ENCODE data around the gene IDH2.

Gene IDH2

GRCh38 chr15:90054618-90055097, 47.6 kb downstream of the IDH2 start:
- Histone ChIP-seq H3K27me3 (ENCODE audit: control insufficient read depth, insufficient read depth, low read length) (no peaks in the 10 kb centered on the region), H3K9ac (ENCODE audit: low read length) (no peak overlapping the region), H3K36me3 (ENCODE audit: control insufficient read depth, insufficient read depth, low read length) (no peaks in the 10 kb centered on the region), H3K4me3 (ENCODE audit: low read length) (no peak overlapping the region), H3K9me3 (ENCODE audit: control insufficient read depth, low read length) (no peaks in the 10 kb centered on the region), H3K4me1 (ENCODE audit: control insufficient read depth, insufficient read depth, low read length) (peaks cover 28% of the 10 kb centered on the region)

- no peaks in the 10 kb centered on the region for H3K27me3 ChIP-seq (ENCODE audit: control insufficient read depth, insufficient read depth, low read length)
- H3K9ac ChIP-seq (ENCODE audit: low read length) = no peak overlapping the region
- no peaks in the 10 kb centered on the region for H3K36me3 ChIP-seq (ENCODE audit: control insufficient read depth, insufficient read depth, low read length)
- H3K4me1 ChIP-seq (ENCODE audit: control insufficient read depth, insufficient read depth, low read length) = peaks cover 22% of the 10 kb centered on the region
- H3K4me3 ChIP-seq (ENCODE audit: low read length) = no peak overlapping the region
- H3K9me3 ChIP-seq (ENCODE audit: control insufficient read depth, low read length) = no peaks in the 10 kb centered on the region
Measured at GRCh38 chr15:90053685-90054466, 48.4 kb downstream of the IDH2 start.

GRCh38 chr15:90051874-90052273, 50.4 kb downstream of the IDH2 start:
- Histone ChIP-seq H3K27me3 (ENCODE audit: control insufficient read depth, insufficient read depth, low read length) (no peaks in the 10 kb centered on the region), H3K9me3 (ENCODE audit: control insufficient read depth, low read length) (no peaks in the 10 kb centered on the region), H3K4me3 (ENCODE audit: low read length) (no peak overlapping the region), H3K36me3 (ENCODE audit: control insufficient read depth, insufficient read depth, low read length) (no peaks in the 10 kb centered on the region), H3K4me1 (ENCODE audit: control insufficient read depth, insufficient read depth, low read length) (peaks cover 39% of the 10 kb centered on the region), H3K9ac (ENCODE audit: low read length) (no peak overlapping the region)

GRCh38 chr15:90049666-90050604, 52.3 kb downstream of the IDH2 start:
- Histone ChIP-seq H3K4me1 (ENCODE audit: control insufficient read depth, insufficient read depth, low read length) (peaks cover 58% of the 10 kb centered on the region), H3K9ac (ENCODE audit: low read length) (peak overlapping the region; percentile 17), H3K27me3 (ENCODE audit: control insufficient read depth, insufficient read depth, low read length) (no peaks in the 10 kb centered on the region), H3K4me3 (ENCODE audit: low read length) (no peak overlapping the region), H3K36me3 (ENCODE audit: control insufficient read depth, insufficient read depth, low read length) (no peaks in the 10 kb centered on the region), H3K9me3 (ENCODE audit: control insufficient read depth, low read length) (no peaks in the 10 kb centered on the region)

GRCh38 chr15:90049030-90049429, 53.2 kb downstream of the IDH2 start:
- H3K9me3 ChIP-seq (ENCODE audit: control insufficient read depth, low read length) = no peaks in the 10 kb centered on the region
- no peaks in the 10 kb centered on the region for H3K36me3 ChIP-seq (ENCODE audit: control insufficient read depth, insufficient read depth, low read length)
- H3K9ac ChIP-seq (ENCODE audit: low read length) = no peak overlapping the region
- H3K4me1 ChIP-seq (ENCODE audit: control insufficient read depth, insufficient read depth, low read length) = peaks cover 57% of the 10 kb centered on the region
- H3K27me3 ChIP-seq (ENCODE audit: control insufficient read depth, insufficient read depth, low read length) = no peaks in the 10 kb centered on the region
- no peak overlapping the region for H3K4me3 ChIP-seq (ENCODE audit: low read length)

GRCh38 chr15:90047956-90048575, 54.2 kb downstream of the IDH2 start:
- Histone ChIP-seq H3K9me3 (ENCODE audit: control insufficient read depth, low read length) (no peaks in the 10 kb centered on the region), H3K27me3 (ENCODE audit: control insufficient read depth, insufficient read depth, low read length) (no peaks in the 10 kb centered on the region), H3K4me3 (ENCODE audit: low read length) (no peak overlapping the region)

GRCh38 chr15:90046911-90047392, 55.3 kb downstream of the IDH2 start:
- H3K27me3 ChIP-seq (ENCODE audit: control insufficient read depth, insufficient read depth, low read length) = no peaks in the 10 kb centered on the region
- H3K9me3 ChIP-seq (ENCODE audit: control insufficient read depth, low read length) = no peaks in the 10 kb centered on the region
- H3K9ac ChIP-seq (ENCODE audit: low read length) = peak overlapping the region; percentile 16
- H3K4me3 ChIP-seq (ENCODE audit: low read length) = no peak overlapping the region
- H3K36me3 ChIP-seq (ENCODE audit: control insufficient read depth, insufficient read depth, low read length) = no peaks in the 10 kb centered on the region
- H3K4me1 ChIP-seq (ENCODE audit: control insufficient read depth, insufficient read depth, low read length) = peaks cover 55% of the 10 kb centered on the region

More at GRCh38 chr15:90047956-90048575, 54.2 kb downstream of the IDH2 start:
- no peak overlapping the region for H3K9ac ChIP-seq (ENCODE audit: low read length)
- H3K4me1 ChIP-seq (ENCODE audit: control insufficient read depth, insufficient read depth, low read length) = peaks cover 55% of the 10 kb centered on the region
- H3K36me3 ChIP-seq (ENCODE audit: control insufficient read depth, insufficient read depth, low read length) = no peaks in the 10 kb centered on the region

GRCh38 chr15:90046289-90046688, 56.0 kb downstream of the IDH2 start:
- Histone ChIP-seq H3K36me3 (ENCODE audit: control insufficient read depth, insufficient read depth, low read length) (no peaks in the 10 kb centered on the region), H3K4me1 (ENCODE audit: control insufficient read depth, insufficient read depth, low read length) (peaks cover 55% of the 10 kb centered on the region), H3K9me3 (ENCODE audit: control insufficient read depth, low read length) (no peaks in the 10 kb centered on the region), H3K9ac (ENCODE audit: low read length) (no peak overlapping the region), H3K4me3 (ENCODE audit: low read length) (no peak overlapping the region), H3K27me3 (ENCODE audit: control insufficient read depth, insufficient read depth, low read length) (no peaks in the 10 kb centered on the region)

- Histone ChIP-seq H3K27me3 (ENCODE audit: control insufficient read depth, insufficient read depth, low read length) (no peaks in the 10 kb centered on the region), H3K36me3 (ENCODE audit: control insufficient read depth, insufficient read depth, low read length) (no peaks in the 10 kb centered on the region), H3K9ac (ENCODE audit: low read length) (no peak overlapping the region), H3K9me3 (ENCODE audit: control insufficient read depth, low read length) (no peaks in the 10 kb centered on the region), H3K4me1 (ENCODE audit: control insufficient read depth, insufficient read depth, low read length) (peaks cover 62% of the 10 kb centered on the region), H3K4me3 (ENCODE audit: low read length) (no peak overlapping the region)
Measured at GRCh38 chr15:90044916-90045371, 57.3 kb downstream of the IDH2 start.

GRCh38 chr15:90044191-90044590, 58.1 kb downstream of the IDH2 start:
- no peak overlapping the region for H3K9ac ChIP-seq (ENCODE audit: low read length)
- H3K27me3 ChIP-seq (ENCODE audit: control insufficient read depth, insufficient read depth, low read length) = no peaks in the 10 kb centered on the region
- no peaks in the 10 kb centered on the region for H3K36me3 ChIP-seq (ENCODE audit: control insufficient read depth, insufficient read depth, low read length)
- no peak overlapping the region for H3K4me3 ChIP-seq (ENCODE audit: low read length)
- H3K4me1 ChIP-seq (ENCODE audit: control insufficient read depth, insufficient read depth, low read length) = peaks cover 68% of the 10 kb centered on the region
- no peaks in the 10 kb centered on the region for H3K9me3 ChIP-seq (ENCODE audit: control insufficient read depth, low read length)

- Histone ChIP-seq H3K9me3 (ENCODE audit: control insufficient read depth, low read length) (no peaks in the 10 kb centered on the region), H3K4me3 (ENCODE audit: low read length) (no peak overlapping the region), H3K9ac (ENCODE audit: low read length) (no peak overlapping the region), H3K4me1 (ENCODE audit: control insufficient read depth, insufficient read depth, low read length) (peaks cover 69% of the 10 kb centered on the region), H3K36me3 (ENCODE audit: control insufficient read depth, insufficient read depth, low read length) (no peaks in the 10 kb centered on the region), H3K27me3 (ENCODE audit: control insufficient read depth, insufficient read depth, low read length) (no peaks in the 10 kb centered on the region)
Measured at GRCh38 chr15:90043530-90044010, 58.7 kb downstream of the IDH2 start.

Data from mucosa of stomach (tissue), 1 donor.